Measurements from ENCODE around the gene XCL1. TPM values are rescaled to one million over a fixed set of nuclear protein-coding genes. Genes with fewer than 3 reads are reported as not detected.
"Not testable (repeated sequence)": the region's sequence is repeated elsewhere in the genome, so short reads cannot be mapped to it uniquely, and the experiment has no call there.

Gene XCL1
- total and polyA plus RNA-seq, 4 donors: 0.12 to 0.17 TPM; not detected in 2

DNA sequence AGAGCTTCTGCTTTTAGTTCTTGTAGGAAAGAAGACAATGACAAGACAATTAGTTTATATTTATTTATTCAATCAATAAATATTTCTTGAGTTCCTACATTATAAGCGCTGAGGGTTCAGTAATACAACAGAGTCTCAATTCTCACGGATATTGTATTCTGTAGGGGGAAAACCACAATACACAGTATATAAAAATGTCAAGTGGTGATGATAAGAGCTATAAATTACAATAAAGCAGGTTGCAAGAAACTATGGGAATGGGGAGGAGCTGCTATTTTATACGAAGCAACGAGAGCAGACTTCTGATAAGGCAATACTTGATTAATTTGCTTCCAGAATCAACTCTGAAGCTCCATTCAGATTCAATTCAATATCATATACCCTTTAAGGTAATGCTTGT is 10.6 kb upstream of the XCL1 start:
- H3K27me3 ChIP-seq (ENCODE audit: control insufficient read depth, insufficient read depth, low read length): no peaks in the 10 kb centered on the region
- no peak for DNase-seq (ENCODE audit: low read depth in 4 of 6, low spot score in 6 of 6)
- H3K4me1 ChIP-seq (ENCODE audit: control insufficient read depth, insufficient read depth, low read length): no peaks in the 10 kb centered on the region
- H3K36me3 ChIP-seq (ENCODE audit: control insufficient read depth, insufficient read depth, low read length): no peaks in the 10 kb centered on the region
- no peak overlapping the region for H3K4me3 ChIP-seq (ENCODE audit: low read depth, low read length)
- no peak overlapping the region for H3K27ac ChIP-seq (ENCODE audit: low read depth, low read length)
- no peaks in the 10 kb centered on the region for H3K9me3 ChIP-seq (ENCODE audit: control insufficient read depth, insufficient read depth, low read length)
- WGBS (ENCODE audit: insufficient coverage): no CpG with 5 or more reads among the region's 4 CpGs

DNA sequence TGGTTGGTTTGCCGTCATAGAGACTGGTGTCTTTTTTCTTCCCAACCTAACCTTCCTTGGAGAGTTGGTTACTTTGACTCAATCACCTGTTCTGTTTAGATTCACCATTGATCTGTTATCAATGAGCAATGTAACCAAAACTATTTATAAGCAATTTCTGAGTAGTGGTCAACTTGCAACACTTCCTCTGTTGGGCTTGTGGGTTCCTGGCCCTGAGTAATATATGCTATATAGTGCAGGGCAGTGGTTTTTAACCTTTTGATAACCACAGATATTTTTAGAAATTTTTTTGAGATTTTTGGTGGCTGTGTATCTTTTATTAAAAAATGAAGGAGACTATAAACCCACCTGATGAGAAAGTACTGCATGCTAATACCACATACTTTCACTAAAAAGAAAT is 9.4 kb upstream of the XCL1 start:
- H3K4me1 ChIP-seq (ENCODE audit: control insufficient read depth, insufficient read depth, low read length): no peaks in the 10 kb centered on the region
- no peaks in the 10 kb centered on the region for H3K9me3 ChIP-seq (ENCODE audit: control insufficient read depth, insufficient read depth, low read length)
- no peaks in the 10 kb centered on the region for H3K27me3 ChIP-seq (ENCODE audit: control insufficient read depth, insufficient read depth, low read length)
- H3K4me3 ChIP-seq (ENCODE audit: low read depth, low read length): no peak overlapping the region
- no CpG with 5 or more reads among the region's 1 CpG for WGBS (ENCODE audit: insufficient coverage)
- no peaks in the 10 kb centered on the region for H3K36me3 ChIP-seq (ENCODE audit: control insufficient read depth, insufficient read depth, low read length)
- DNase-seq (ENCODE audit: low read depth in 4 of 6, low spot score in 6 of 6): no peak
- H3K27ac ChIP-seq (ENCODE audit: low read depth, low read length): no peak overlapping the region

DNA sequence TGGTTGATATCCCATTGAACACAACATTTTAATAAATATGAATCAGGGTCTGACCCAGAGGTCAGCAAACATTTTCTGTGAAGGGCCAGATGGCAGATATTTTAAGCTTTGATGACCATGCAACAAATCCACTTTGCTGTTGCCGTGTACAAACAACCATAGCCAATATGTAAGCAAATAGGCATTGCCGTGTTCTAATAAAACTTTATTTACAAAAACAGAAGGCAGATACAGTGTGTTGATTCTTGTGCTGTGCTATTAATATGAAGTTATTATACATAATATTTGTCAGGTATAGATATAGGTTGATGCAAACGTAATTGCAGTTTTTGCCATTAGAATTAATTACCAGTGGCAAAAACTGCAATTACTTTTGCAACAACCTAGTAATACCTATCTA is 8.8 kb upstream of the XCL1 start:
- no peak for DNase-seq (ENCODE audit: low read depth in 4 of 6, low spot score in 6 of 6)
- H3K4me1 ChIP-seq (ENCODE audit: control insufficient read depth, insufficient read depth, low read length): no peaks in the 10 kb centered on the region
- no peaks in the 10 kb centered on the region for H3K9me3 ChIP-seq (ENCODE audit: control insufficient read depth, insufficient read depth, low read length)
- no peaks in the 10 kb centered on the region for H3K36me3 ChIP-seq (ENCODE audit: control insufficient read depth, insufficient read depth, low read length)
- H3K4me3 ChIP-seq (ENCODE audit: low read depth, low read length): no peak overlapping the region
- no CpG with 5 or more reads among the region's 3 CpGs for WGBS (ENCODE audit: insufficient coverage)
- H3K27ac ChIP-seq (ENCODE audit: low read depth, low read length): no peak overlapping the region
- no peaks in the 10 kb centered on the region for H3K27me3 ChIP-seq (ENCODE audit: control insufficient read depth, insufficient read depth, low read length)

DNA sequence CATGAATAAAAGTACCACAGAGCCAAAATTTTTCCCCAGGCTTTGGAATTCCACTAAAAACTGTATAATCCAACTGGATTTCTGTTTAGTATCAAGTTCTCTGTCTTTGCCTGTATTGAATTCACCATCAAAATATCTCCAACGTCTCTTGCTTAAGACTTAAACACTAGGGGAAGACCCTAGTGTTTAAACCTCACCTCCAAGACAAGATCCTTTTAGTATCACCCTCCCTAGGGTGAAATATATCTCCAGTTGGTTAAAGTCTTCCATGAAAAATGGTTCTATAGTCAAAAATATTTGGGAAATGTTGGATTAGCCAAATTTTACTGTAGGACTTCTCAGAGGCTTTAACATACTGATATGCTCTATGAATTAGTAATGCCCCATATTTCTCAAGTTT is 8.1 kb upstream of the XCL1 start:
- no CpG with 5 or more reads among the region's 1 CpG for WGBS (ENCODE audit: insufficient coverage)
- no peak overlapping the region for H3K27ac ChIP-seq (ENCODE audit: low read depth, low read length)
- DNase-seq (ENCODE audit: low read depth in 4 of 6, low spot score in 6 of 6): no peak

DNA sequence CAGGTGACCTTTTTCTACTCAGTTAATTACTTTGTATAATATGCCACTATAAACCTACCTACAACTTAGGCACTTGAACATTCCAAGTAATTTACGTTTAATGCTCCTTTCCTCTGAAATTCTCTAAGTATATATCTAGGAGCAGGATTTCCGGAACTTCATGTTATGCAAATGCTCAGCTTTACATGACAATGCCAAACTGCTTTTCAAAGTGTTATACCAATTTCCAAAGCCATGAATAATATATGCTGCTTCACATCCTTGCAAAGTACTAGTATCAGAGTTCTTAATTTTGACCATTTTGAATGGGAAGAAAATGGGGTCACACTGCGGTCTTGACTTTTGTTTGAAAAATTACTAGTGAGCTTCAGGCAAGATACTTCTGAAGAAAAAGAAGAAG is 5.8 kb upstream of the XCL1 start:
- Histone ChIP-seq H3K27me3 (ENCODE audit: control insufficient read depth, insufficient read depth, low read length) (no peaks in the 10 kb centered on the region), H3K4me3 (ENCODE audit: low read depth, low read length) (no peak overlapping the region), H3K27ac (ENCODE audit: low read depth, low read length) (no peak overlapping the region), H3K4me1 (ENCODE audit: control insufficient read depth, insufficient read depth, low read length) (no peaks in the 10 kb centered on the region), H3K36me3 (ENCODE audit: control insufficient read depth, insufficient read depth, low read length) (no peaks in the 10 kb centered on the region), H3K9me3 (ENCODE audit: control insufficient read depth, insufficient read depth, low read length) (no peaks in the 10 kb centered on the region)
- no peak for DNase-seq (ENCODE audit: low read depth in 4 of 6, low spot score in 6 of 6)
- WGBS (ENCODE audit: insufficient coverage): no CpG with 5 or more reads among the region's 3 CpGs

More for the DNA sequence above, 8.1 kb upstream of the XCL1 start:
- Histone ChIP-seq H3K36me3 (ENCODE audit: control insufficient read depth, insufficient read depth, low read length) (no peaks in the 10 kb centered on the region), H3K4me3 (ENCODE audit: low read depth, low read length) (no peak overlapping the region), H3K27me3 (ENCODE audit: control insufficient read depth, insufficient read depth, low read length) (no peaks in the 10 kb centered on the region), H3K4me1 (ENCODE audit: control insufficient read depth, insufficient read depth, low read length) (no peaks in the 10 kb centered on the region), H3K9me3 (ENCODE audit: control insufficient read depth, insufficient read depth, low read length) (no peaks in the 10 kb centered on the region)

DNA sequence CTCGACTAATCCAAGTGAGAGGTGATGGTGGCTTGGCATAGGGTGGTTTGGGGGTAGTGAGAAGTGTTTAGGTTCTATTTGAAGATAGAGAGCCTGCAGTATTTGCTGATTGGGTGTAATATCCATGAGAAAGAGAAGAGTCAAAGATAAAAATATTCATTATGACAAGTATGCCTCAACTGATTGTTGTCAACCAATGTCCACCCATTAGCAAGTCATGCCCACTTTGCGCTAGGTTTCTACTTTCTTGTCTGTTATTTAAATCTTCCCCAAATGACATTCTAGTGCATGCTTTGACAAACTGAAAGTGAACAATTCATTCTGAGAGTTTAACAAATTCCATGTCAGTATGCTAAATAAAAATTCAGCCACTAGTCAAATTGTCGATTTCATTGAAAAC is 3.8 kb upstream of the XCL1 start:
- Histone ChIP-seq H3K27ac (ENCODE audit: low read depth, low read length) (no peak overlapping the region), H3K4me3 (ENCODE audit: low read depth, low read length) (no peak overlapping the region), H3K4me1 (ENCODE audit: control insufficient read depth, insufficient read depth, low read length) (no peaks in the 10 kb centered on the region), H3K27me3 (ENCODE audit: control insufficient read depth, insufficient read depth, low read length) (no peaks in the 10 kb centered on the region), H3K36me3 (ENCODE audit: control insufficient read depth, insufficient read depth, low read length) (no peaks in the 10 kb centered on the region), H3K9me3 (ENCODE audit: control insufficient read depth, insufficient read depth, low read length) (no peaks in the 10 kb centered on the region)
- DNase-seq (ENCODE audit: low read depth in 4 of 6, low spot score in 6 of 6): no peak
- WGBS (ENCODE audit: insufficient coverage): 100% methylated on average over 2 of the region's 3 CpGs

DNA sequence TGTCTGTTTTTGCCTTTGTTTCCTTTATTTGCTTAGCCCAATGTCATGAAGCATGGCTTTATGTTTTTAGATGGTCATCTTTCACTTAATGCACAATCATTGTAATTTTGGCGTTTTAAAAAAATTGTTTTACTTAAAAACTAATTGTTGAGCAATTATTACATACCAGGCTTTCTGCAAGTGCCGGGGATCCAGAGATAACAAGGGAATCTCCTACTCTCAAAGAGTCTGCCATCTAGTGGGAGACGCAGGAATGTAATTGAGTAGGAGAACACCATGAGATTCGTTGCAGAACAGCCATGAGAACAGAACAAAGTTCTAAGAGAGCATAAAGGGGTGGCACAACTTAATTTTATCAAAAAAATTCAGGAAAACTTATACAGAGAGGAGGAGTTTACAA is 2.2 kb upstream of the XCL1 start:
- H3K27me3 ChIP-seq (ENCODE audit: control insufficient read depth, insufficient read depth, low read length); H3K36me3 ChIP-seq (ENCODE audit: control insufficient read depth, insufficient read depth, low read length); H3K4me1 ChIP-seq (ENCODE audit: control insufficient read depth, insufficient read depth, low read length); H3K27ac ChIP-seq (ENCODE audit: low read depth, low read length); H3K4me3 ChIP-seq (ENCODE audit: low read depth, low read length); DNase-seq (ENCODE audit: low read depth in 4 of 6, low spot score in 6 of 6); H3K9me3 ChIP-seq (ENCODE audit: control insufficient read depth, insufficient read depth, low read length): not testable (repeated sequence)
- no CpG with 5 or more reads among the region's 4 CpGs for WGBS (ENCODE audit: insufficient coverage)

DNA sequence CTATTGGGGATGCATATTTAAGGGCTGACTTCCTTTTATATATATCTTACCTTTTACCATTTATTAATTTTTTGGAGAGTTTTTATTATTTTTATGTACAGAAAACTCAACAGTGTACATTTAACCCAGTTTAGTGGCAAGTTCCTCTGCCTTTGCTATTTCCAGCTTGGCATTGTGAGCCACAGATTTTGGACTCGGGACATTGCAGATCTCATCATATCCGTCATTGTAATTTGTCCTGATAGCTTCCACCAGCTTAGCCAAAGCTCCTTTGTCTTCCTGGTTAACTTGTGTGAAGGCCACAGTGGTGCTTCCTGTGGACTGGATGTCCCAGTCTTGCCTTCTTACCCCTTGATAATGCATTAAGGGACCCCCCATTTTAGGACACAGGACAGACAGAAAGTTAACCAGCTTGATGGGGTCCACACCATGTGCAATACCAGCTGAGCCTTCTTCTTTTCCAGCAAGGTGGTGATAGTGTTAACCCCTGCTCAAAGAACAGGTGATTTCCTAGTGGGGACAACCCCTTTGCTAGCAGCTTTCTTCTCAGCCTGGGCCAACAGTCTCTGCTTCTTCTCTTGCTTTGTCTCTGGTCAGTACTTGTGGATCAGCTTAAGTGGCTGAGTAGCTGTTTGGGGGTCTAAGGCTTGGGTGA is 2.3 kb downstream of the XCL1 start:
- DNase-seq (ENCODE audit: low read depth in 4 of 6, low spot score in 6 of 6); H3K27me3 ChIP-seq (ENCODE audit: control insufficient read depth, insufficient read depth, low read length): not testable (repeated sequence)
- 71% methylated on average over 2 of the region's 2 CpGs for WGBS (ENCODE audit: insufficient coverage)

DNA sequence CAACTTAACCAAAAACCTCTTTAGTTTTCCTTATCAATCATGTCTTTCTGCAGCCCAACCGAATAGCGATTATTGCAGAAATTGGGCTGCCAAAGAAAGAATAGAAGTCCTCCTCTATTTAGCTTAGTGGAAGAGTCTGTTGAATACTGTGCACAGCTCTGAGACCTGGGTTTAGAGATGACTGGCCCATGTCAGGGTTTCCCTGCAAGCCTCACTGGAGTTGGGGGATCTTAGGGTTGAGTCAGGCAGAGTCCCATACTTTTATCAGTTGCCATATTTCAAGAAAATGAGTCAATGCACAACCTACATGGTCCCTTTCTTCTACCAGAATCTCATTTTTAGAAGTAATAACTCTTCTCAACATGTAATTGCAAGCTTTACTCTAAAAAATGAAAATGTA is 3.9 kb downstream of the XCL1 start:
- not testable (repeated sequence) for H3K4me3 ChIP-seq (ENCODE audit: low read depth, low read length); H3K36me3 ChIP-seq (ENCODE audit: control insufficient read depth, insufficient read depth, low read length); H3K4me1 ChIP-seq (ENCODE audit: control insufficient read depth, insufficient read depth, low read length); DNase-seq (ENCODE audit: low read depth in 4 of 6, low spot score in 6 of 6); H3K27ac ChIP-seq (ENCODE audit: low read depth, low read length); H3K27me3 ChIP-seq (ENCODE audit: control insufficient read depth, insufficient read depth, low read length); H3K9me3 ChIP-seq (ENCODE audit: control insufficient read depth, insufficient read depth, low read length)
- no CpG with 5 or more reads among the region's 2 CpGs for WGBS (ENCODE audit: insufficient coverage)

More for the DNA sequence above, 2.3 kb downstream of the XCL1 start:
- not testable (repeated sequence) for H3K9me3 ChIP-seq (ENCODE audit: control insufficient read depth, insufficient read depth, low read length); H3K27ac ChIP-seq (ENCODE audit: low read depth, low read length); H3K36me3 ChIP-seq (ENCODE audit: control insufficient read depth, insufficient read depth, low read length); H3K4me3 ChIP-seq (ENCODE audit: low read depth, low read length); H3K4me1 ChIP-seq (ENCODE audit: control insufficient read depth, insufficient read depth, low read length)

DNA sequence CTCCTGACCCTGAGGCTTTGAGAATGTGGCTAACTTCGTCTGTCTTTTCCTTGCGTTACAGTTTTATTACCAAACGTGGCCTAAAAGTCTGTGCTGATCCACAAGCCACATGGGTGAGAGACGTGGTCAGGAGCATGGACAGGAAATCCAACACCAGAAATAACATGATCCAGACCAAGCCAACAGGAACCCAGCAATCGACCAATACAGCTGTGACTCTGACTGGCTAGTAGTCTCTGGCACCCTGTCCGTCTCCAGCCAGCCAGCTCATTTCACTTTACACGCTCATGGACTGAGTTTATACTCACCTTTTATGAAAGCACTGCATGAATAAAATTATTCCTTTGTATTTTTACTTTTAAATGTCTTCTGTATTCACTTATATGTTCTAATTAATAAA is 4.6 kb downstream of the XCL1 start:
- H3K4me3 ChIP-seq (ENCODE audit: low read depth, low read length); H3K4me1 ChIP-seq (ENCODE audit: control insufficient read depth, insufficient read depth, low read length); H3K27me3 ChIP-seq (ENCODE audit: control insufficient read depth, insufficient read depth, low read length); H3K27ac ChIP-seq (ENCODE audit: low read depth, low read length); DNase-seq (ENCODE audit: low read depth in 4 of 6, low spot score in 6 of 6); H3K9me3 ChIP-seq (ENCODE audit: control insufficient read depth, insufficient read depth, low read length); H3K36me3 ChIP-seq (ENCODE audit: control insufficient read depth, insufficient read depth, low read length): not testable (repeated sequence)
- WGBS (ENCODE audit: insufficient coverage): 86% methylated on average over 4 of the region's 7 CpGs
